ENCODE measurements around the gene CADPS2. TPM values are rescaled to one million over a fixed set of nuclear protein-coding genes. Genes with fewer than 3 reads are reported as not detected.

Gene CADPS2
- total and polyA plus RNA-seq, 10 of the 15 experiments (the other 5 are each of a cell fraction or from before 2014, with no cell fraction given) = 0.05 to 7.5 (median 0.25) TPM

- TF ChIP-seq RUNX3 (IDR thresholded peaks at IDR 0.05; ENCODE audit: low read length) (no peak), EED (IDR thresholded peaks at IDR 0.05; ENCODE audit: low read depth) (no peak), KDM1A (IDR thresholded peaks at IDR 0.05; ENCODE audit: borderline replicate concordance) (no peak), NBN (IDR thresholded peaks at IDR 0.05) (peak; percentile 36; the same call in 1 of the 2 replicates), EP300 (IDR thresholded peaks at IDR 0.05; ENCODE audit: borderline replicate concordance in 1 of 2, control insufficient read depth in 1 of 2, low read depth in 2 of 2, low read length in 2 of 2) (peak; percentile 59 to 90), ZBTB33 (IDR thresholded peaks at IDR 0.05) (no peak), ZBTB11 (CRISPR knock-in tag; IDR thresholded peaks at IDR 0.05) (no peak), CTCF (IDR thresholded peaks at IDR 0.05 in 2 of 3, conservative IDR thresholded peaks at IDR 0.05 in 1 of 3; ENCODE audit: control insufficient read depth in 2 of 3, extremely low read depth in 1 of 3, insufficient read depth in 1 of 3, low read depth in 3 of 3, low read length in 3 of 3) (no peak), RELB (IDR thresholded peaks at IDR 0.05; ENCODE audit: low read depth) (peak; percentile 61; the same call in 1 of the 2 replicates), PAX8 (IDR thresholded peaks at IDR 0.05) (no peak), CHD1 (IDR thresholded peaks at IDR 0.05; ENCODE audit: low read depth, low read length) (no peak), ZBED1 (IDR thresholded peaks at IDR 0.05; ENCODE audit: borderline replicate concordance) (no peak), HDAC6 (IDR thresholded peaks at IDR 0.05; ENCODE audit: unreplicated experiment) (no peak), TAF1 (IDR thresholded peaks at IDR 0.05; ENCODE audit: borderline replicate concordance, low read depth, low read length) (no peak), HCFC1 (IDR thresholded peaks at IDR 0.05; ENCODE audit: low read length) (no peak), BCL11A (IDR thresholded peaks at IDR 0.05; ENCODE audit: low read depth, low read length) (peak; percentile 82; the same call in 1 of the 2 replicates), REST (IDR thresholded peaks at IDR 0.05; ENCODE audit: low read depth, low read length) (no peak), SREBF2 (IDR thresholded peaks at IDR 0.05; ENCODE audit: low read length) (no peak), FOXK2 (IDR thresholded peaks at IDR 0.05) (no peak), HDGF (IDR thresholded peaks at IDR 0.05) (no peak)
Observed at GRCh38 chr7:122383934-122384333, 502.3 kb downstream of the CADPS2 start (continued).
